ENCODE data around the gene PFKFB4.
"Not testable (repeated sequence)": the region's sequence is repeated elsewhere in the genome, so short reads cannot be mapped to it uniquely, and the experiment has no call there.

Gene PFKFB4

DNA sequence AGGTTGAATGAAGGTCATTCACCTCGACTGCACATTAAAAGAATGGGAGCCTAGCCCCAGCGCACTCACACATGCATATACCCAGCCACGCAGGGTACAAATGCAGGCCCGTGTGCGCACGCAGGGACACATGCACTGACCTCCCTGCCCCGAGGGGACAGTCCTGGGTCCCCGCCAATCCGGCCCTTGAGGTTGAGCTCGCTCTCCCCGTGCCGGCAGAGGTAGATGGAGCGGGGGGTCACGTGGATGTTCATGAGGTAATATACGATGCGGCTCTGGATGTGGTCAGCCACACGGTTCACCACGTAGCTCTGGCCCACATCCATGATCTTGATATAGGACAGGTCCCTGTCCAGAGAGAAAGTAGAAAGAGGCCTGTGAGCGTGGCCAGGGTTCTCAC lies 20.5 kb downstream of the PFKFB4 start:
- H3K4me3 ChIP-seq (ENCODE audit: insufficient read length, low read depth): no peak overlapping the region

DNA sequence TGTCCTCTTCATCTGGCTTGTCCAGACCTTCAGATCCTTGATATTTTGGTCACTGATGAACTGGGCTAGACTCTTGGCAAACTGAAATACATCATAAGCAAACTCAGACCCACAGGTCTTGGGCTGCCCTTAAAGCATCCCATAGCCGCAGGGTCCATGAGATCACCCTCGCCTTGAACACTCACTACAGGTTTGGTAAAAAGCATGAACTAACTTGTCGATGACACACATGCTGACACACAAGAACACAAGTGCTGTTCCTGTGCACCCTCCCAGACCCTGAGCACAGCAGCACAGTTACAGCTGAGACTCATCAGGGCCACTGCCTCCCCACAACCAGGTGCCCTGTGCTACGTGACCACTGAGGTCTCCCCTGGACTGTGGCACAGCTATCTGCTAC lies 21.0 kb downstream of the PFKFB4 start:
- Histone ChIP-seq H3K27me3 (ENCODE audit: insufficient read depth, insufficient read length) (no peaks in the 10 kb centered on the region), H3K4me3 (ENCODE audit: insufficient read length, low read depth) (no peak overlapping the region), H3K4me1 (ENCODE audit: insufficient read depth, insufficient read length) (no peaks in the 10 kb centered on the region), H3K36me3 (ENCODE audit: insufficient read depth, insufficient read length, low read length) (peaks cover 49% of the 10 kb centered on the region), H3K9ac (ENCODE audit: insufficient read length, low read depth) (no peak overlapping the region), H3K9me3 (ENCODE audit: insufficient read depth, low read length) (no peaks in the 10 kb centered on the region)
- TF ChIP-seq ZNF274 (IDR thresholded peaks at IDR 0.05; ENCODE audit: low read depth, low read length): no peak
- TF ChIP-seq YY1 (IDR thresholded peaks at IDR 0.05; ENCODE audit: insufficient read depth, insufficient read length): no peak
- TF ChIP-seq SUZ12 (IDR thresholded peaks at IDR 0.05; ENCODE audit: extremely low read depth, insufficient read depth, insufficient read length): no peak
- no peak for DNase-seq (ENCODE audit: low read depth, low spot score)

More for the DNA sequence above, 20.5 kb downstream of the PFKFB4 start:
- no peaks in the 10 kb centered on the region for H3K27me3 ChIP-seq (ENCODE audit: insufficient read depth, insufficient read length)
- TF ChIP-seq ZNF274 (IDR thresholded peaks at IDR 0.05; ENCODE audit: low read depth, low read length) (no peak), YY1 (IDR thresholded peaks at IDR 0.05; ENCODE audit: insufficient read depth, insufficient read length) (no peak), SUZ12 (IDR thresholded peaks at IDR 0.05; ENCODE audit: extremely low read depth, insufficient read depth, insufficient read length) (no peak)
- H3K4me1 ChIP-seq (ENCODE audit: insufficient read depth, insufficient read length): no peaks in the 10 kb centered on the region
- DNase-seq (ENCODE audit: low read depth, low spot score): no peak
- no peaks in the 10 kb centered on the region for H3K9me3 ChIP-seq (ENCODE audit: insufficient read depth, low read length)
- peaks cover 49% of the 10 kb centered on the region for H3K36me3 ChIP-seq (ENCODE audit: insufficient read depth, insufficient read length, low read length)
- no peak overlapping the region for H3K9ac ChIP-seq (ENCODE audit: insufficient read length, low read depth)

DNA sequence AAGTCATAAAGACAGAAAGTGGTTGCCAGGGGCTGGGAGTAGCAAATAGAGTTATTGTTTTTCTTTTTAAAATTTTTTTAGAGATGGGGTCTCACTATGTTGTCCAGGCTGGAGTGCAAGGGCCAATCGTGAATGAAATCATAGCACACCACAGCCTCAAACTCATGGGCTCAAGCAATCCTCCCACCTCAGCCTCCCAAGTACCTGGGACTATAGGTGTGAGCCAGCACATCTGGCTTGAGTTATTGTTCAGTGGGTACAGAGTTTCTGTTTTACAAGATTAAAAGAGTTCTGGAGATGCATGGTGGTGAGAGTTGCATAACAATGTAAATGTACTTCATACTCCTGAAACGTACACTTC lies 23.6 kb downstream of the PFKFB4 start:
- Histone ChIP-seq H3K4me3 (ENCODE audit: insufficient read length, low read depth) (no peak overlapping the region), H3K9ac (ENCODE audit: insufficient read length, low read depth) (no peak overlapping the region), H3K36me3 (ENCODE audit: insufficient read depth, insufficient read length, low read length) (peaks cover 35% of the 10 kb centered on the region), H3K27me3 (ENCODE audit: insufficient read depth, insufficient read length) (no peaks in the 10 kb centered on the region), H3K9me3 (ENCODE audit: insufficient read depth, low read length) (no peaks in the 10 kb centered on the region), H3K4me1 (ENCODE audit: insufficient read depth, insufficient read length) (no peaks in the 10 kb centered on the region)
- DNase-seq (ENCODE audit: low read depth, low spot score): no peak
- TF ChIP-seq SUZ12 (IDR thresholded peaks at IDR 0.05; ENCODE audit: extremely low read depth, insufficient read depth, insufficient read length): no peak
- TF ChIP-seq ZNF274 (IDR thresholded peaks at IDR 0.05; ENCODE audit: low read depth, low read length): no peak
- TF ChIP-seq YY1 (IDR thresholded peaks at IDR 0.05; ENCODE audit: insufficient read depth, insufficient read length): no peak

DNA sequence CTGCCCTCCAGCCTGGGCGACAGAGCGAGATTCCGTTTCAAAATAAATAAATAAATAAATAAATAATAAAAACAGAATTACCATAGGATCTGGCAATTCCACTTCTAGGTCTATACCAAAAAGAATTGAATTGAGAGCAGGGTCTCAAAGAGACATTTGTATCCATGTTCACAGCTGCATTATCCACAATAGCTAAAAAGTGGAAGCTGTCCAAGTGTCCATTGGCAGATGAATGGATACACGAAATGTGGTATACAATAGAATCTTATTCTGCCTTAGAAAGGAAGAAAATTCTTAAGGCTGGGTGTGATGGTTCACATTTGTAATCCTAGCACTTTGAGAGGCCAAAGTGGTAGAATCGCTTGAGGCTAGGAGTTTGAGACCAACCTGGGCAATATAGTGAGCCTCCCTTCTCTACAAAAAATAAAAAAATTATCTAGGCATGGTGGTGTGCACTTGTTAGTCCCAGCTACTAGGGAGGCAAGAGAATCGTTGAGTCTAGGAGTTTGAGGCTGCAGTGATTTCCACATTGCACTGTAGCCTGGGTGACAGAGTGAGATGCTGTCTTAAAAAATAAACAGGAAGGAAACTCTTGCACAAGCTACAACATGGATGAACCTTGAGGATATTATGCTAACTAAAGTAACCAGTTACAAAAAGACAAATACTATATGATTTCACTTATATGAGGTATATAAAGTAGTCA lies 24.2 kb downstream of the PFKFB4 start:
- Histone ChIP-seq H3K4me3 (ENCODE audit: insufficient read length, low read depth) (no peak overlapping the region), H3K36me3 (ENCODE audit: insufficient read depth, insufficient read length, low read length) (peaks cover 31% of the 10 kb centered on the region), H3K9me3 (ENCODE audit: insufficient read depth, low read length) (no peaks in the 10 kb centered on the region), H3K4me1 (ENCODE audit: insufficient read depth, insufficient read length) (no peaks in the 10 kb centered on the region), H3K9ac (ENCODE audit: insufficient read length, low read depth) (no peak overlapping the region), H3K27me3 (ENCODE audit: insufficient read depth, insufficient read length) (no peaks in the 10 kb centered on the region)
- no peak for DNase-seq (ENCODE audit: low read depth, low spot score)
- TF ChIP-seq YY1 (IDR thresholded peaks at IDR 0.05; ENCODE audit: insufficient read depth, insufficient read length): no peak
- TF ChIP-seq SUZ12 (IDR thresholded peaks at IDR 0.05; ENCODE audit: extremely low read depth, insufficient read depth, insufficient read length): no peak
- TF ChIP-seq ZNF274 (IDR thresholded peaks at IDR 0.05; ENCODE audit: low read depth, low read length): no peak

DNA sequence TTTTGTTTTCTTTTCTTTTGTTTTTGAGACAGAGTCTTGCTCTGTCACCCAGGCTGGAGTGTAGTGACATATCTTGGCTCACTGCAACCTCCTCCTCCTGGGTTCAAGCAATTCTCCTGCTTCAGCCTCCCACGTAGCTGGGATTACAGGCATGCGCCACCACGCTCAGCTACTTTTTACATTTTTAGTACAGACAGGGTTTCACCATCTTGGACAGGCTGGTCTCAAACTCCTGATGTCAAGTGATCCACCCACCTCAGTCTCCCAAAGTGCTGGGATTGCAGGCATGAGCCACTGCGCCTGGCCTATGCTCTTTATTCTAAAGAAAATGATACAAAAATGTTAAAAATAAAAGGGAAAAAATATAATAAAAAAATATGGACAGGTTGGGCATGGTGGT lies 25.9 kb downstream of the PFKFB4 start:
- H3K4me3 ChIP-seq (ENCODE audit: insufficient read length, low read depth); H3K9ac ChIP-seq (ENCODE audit: insufficient read length, low read depth); H3K27me3 ChIP-seq (ENCODE audit: insufficient read depth, insufficient read length); H3K4me1 ChIP-seq (ENCODE audit: insufficient read depth, insufficient read length); H3K9me3 ChIP-seq (ENCODE audit: insufficient read depth, low read length); DNase-seq (ENCODE audit: low read depth, low spot score): not testable (repeated sequence)
- H3K36me3 ChIP-seq (ENCODE audit: insufficient read depth, insufficient read length, low read length): peaks cover 15% of the 10 kb centered on the region

DNA sequence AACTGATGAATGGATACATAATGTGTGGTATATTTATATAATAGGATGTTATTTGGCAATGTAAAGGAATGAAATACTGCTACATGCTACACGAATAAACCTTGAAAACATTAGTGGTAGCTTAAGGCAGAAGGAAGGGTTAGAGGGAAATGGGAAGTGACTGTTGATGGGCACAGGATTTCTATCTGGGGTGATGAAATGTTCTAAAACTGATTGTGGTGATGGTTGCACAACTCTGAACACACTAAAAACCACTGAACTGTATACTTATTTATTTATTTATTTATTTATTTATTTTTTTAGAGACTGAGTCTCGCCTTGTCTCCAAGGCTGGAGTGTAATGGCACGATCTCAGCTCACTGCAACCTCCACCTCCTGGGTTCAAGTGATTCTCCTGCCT lies 27.8 kb downstream of the PFKFB4 start:
- Histone ChIP-seq H3K4me1 (ENCODE audit: insufficient read depth, insufficient read length) (no peaks in the 10 kb centered on the region), H3K27me3 (ENCODE audit: insufficient read depth, insufficient read length) (no peaks in the 10 kb centered on the region), H3K36me3 (ENCODE audit: insufficient read depth, insufficient read length, low read length) (peaks cover 15% of the 10 kb centered on the region), H3K9me3 (ENCODE audit: insufficient read depth, low read length) (no peaks in the 10 kb centered on the region), H3K9ac (ENCODE audit: insufficient read length, low read depth) (no peak overlapping the region), H3K4me3 (ENCODE audit: insufficient read length, low read depth) (no peak overlapping the region)
- no peak for DNase-seq (ENCODE audit: low read depth, low spot score)
- TF ChIP-seq SUZ12 (IDR thresholded peaks at IDR 0.05; ENCODE audit: extremely low read depth, insufficient read depth, insufficient read length) (no peak), YY1 (IDR thresholded peaks at IDR 0.05; ENCODE audit: insufficient read depth, insufficient read length) (no peak), ZNF274 (IDR thresholded peaks at IDR 0.05; ENCODE audit: low read depth, low read length) (no peak)

DNA sequence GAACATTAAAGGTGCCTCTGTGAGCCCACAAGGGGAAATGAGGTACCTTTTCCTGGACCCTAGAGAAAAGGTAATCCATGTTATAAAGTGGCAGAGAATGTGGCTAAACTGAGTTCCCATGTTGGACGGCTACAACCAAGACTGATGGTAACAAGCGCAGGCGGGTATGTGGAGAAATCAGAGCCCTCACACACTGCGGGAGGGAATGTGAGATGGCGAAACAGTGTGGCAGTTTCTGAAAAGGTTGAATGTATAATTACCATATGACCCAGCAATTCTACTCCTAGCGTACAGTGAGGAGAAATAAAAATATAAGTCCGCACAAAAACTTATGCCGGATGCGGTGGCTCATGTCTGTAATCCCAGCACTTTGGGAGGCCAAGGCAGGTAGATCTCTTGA lies 28.6 kb downstream of the PFKFB4 start:
- peaks cover 16% of the 10 kb centered on the region for H3K36me3 ChIP-seq (ENCODE audit: insufficient read depth, insufficient read length, low read length)
- H3K4me3 ChIP-seq (ENCODE audit: insufficient read length, low read depth): no peak overlapping the region
- TF ChIP-seq YY1 (IDR thresholded peaks at IDR 0.05; ENCODE audit: insufficient read depth, insufficient read length) (no peak), SUZ12 (IDR thresholded peaks at IDR 0.05; ENCODE audit: extremely low read depth, insufficient read depth, insufficient read length) (no peak), ZNF274 (IDR thresholded peaks at IDR 0.05; ENCODE audit: low read depth, low read length) (no peak)
- H3K4me1 ChIP-seq (ENCODE audit: insufficient read depth, insufficient read length): no peaks in the 10 kb centered on the region
- H3K27me3 ChIP-seq (ENCODE audit: insufficient read depth, insufficient read length): no peaks in the 10 kb centered on the region
- no peak for DNase-seq (ENCODE audit: low read depth, low spot score)
- no peak overlapping the region for H3K9ac ChIP-seq (ENCODE audit: insufficient read length, low read depth)
- H3K9me3 ChIP-seq (ENCODE audit: insufficient read depth, low read length): no peaks in the 10 kb centered on the region

All from NT2/D1 (cell line).